ENCODE measurements around the gene HEPACAM2.

HEPACAM2 gene

DNA sequence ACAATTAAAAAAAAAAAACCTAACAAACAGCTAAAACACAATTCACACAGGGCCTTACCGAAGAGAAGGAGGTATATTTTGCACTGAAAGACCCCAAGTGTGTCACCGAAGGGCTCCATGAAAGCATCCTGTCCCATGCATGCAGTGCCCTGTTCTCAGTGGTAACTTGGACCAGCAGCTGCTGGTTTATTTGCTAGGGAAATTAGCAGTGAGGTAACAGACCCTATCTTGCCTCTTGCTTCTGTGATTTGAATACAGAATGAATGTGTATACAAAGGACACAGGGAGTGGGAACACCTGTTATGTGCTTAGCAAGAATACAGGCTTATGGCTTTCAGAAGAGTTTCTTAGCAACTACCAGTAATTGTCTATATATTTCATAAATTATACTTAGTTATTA, at the start of gene HEPACAM2:
TSS of gene HEPACAM2 (minus strand) at position 160 of the 400 bp plus-strand sequence.
- DNase-seq (ENCODE audit: low read depth) = no peak

GRCh38 chr7:93265220-93265619, 39.0 kb upstream of the HEPACAM2 start:
- no peak for DNase-seq (ENCODE audit: low read depth)

- DNase-seq (ENCODE audit: low read depth) = no peak
These were observed 36.3 kb upstream of the HEPACAM2 start for GRCh38 chr7:93262535-93262934.

GRCh38 chr7:93258661-93259060, 32.4 kb upstream of the HEPACAM2 start:
- DNase-seq (ENCODE audit: low read depth) = no peak

DNA sequence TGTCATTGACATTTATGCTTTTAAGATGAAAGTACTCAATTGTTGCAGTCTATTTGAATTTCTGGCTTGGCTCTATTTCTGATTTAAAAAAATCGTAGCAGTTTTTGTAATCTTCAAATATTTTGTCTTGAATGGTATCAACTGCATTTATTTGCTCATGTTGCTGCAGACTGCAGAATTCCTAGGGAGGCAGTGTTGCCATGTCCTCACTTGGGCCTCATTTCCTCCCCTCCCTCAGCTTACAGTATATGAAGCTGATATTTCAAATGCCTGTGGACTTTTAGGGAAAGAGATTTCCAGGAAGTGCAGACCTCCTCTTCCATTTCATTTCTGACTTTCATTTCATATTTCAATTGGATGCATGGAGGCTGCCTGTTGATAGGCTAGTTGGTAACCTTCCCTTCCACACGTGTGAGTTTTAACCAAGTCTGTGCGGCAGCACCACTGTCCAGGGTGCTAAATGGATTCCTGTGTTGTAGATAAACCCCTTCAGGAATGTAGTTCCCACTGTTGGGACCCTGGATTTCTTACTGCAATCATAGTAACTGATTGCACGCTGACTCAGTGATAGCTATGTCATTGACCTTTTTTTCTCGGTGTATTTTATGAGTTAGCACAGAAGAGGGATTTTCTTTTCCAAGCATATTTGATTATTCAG, 23.4 kb upstream of the HEPACAM2 start:
- DNase-seq (ENCODE audit: low read depth) = no peak

DNA sequence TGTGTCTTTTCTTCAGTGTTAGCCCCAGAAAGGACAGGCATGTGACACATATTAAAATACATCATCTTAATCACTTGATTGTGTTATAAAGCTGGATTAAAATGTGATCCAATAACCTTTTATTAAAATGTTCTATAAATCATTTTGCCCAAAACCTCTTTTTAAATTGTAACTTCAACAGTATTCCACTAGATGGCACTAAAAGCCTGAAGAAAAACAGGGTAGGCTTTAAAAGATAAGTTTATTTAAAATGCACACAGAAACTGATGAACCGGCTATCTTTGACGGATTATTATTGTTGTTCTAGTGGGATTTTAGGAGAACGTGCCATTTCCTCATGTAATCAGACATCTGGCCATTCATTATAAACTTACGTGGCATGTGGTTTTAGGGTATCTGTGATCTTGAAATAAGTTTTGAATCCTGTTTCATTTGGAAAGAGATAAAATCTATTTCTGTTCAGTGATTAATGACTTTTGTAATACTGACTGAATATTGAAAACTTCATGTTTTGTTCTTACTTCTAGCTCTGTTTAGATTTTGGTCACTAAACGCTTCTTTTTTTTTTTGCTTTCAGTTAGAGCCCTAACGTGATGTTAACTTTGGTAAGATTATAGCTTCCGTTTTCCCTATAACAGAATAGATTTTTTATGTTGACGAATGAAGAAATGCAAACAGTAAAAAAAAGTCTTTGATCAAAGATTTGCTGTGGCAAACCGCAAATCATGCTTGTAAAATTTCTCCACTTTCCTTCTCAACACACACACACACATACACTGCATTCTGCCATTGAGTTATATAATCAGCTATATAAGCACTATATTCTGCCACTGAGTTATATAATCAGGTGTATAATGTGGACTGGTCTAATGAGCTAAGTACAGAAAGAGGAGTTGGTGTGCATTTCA, 19.5 kb upstream of the HEPACAM2 start:
- DNase-seq (ENCODE audit: low read depth) = no peak

GRCh38 chr7:93242106-93242505, 15.8 kb upstream of the HEPACAM2 start:
- no peak for DNase-seq (ENCODE audit: low read depth)

- no peak for DNase-seq (ENCODE audit: low read depth)
These were observed 13.6 kb upstream of the HEPACAM2 start for GRCh38 chr7:93239824-93240223.

GRCh38 chr7:93238748-93239147, 12.5 kb upstream of the HEPACAM2 start:
- no peak for DNase-seq (ENCODE audit: low read depth)

- DNase-seq (ENCODE audit: low read depth) = no peak
These were observed 11.9 kb upstream of the HEPACAM2 start for GRCh38 chr7:93238131-93238530.

DNA sequence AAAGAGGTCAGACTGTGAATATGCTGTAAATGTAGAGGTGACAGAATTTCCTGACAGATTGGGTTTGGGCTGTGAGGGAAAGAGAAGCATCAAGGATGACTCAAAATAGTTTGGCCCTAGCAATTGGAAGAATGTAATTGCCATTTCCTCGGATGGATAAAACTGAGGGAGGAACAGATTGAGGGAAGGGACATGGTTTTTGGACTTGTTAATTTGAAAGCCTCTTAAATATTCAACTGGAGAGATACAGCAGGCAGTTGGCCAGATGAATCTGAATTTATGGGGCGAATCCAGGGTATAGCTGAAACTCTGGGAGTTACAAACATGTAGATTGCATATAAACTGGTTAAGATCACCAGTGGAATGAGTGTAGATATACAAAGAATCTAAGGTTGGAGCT, 9.3 kb upstream of the HEPACAM2 start:
- DNase-seq (ENCODE audit: low read depth) = no peak

DNA sequence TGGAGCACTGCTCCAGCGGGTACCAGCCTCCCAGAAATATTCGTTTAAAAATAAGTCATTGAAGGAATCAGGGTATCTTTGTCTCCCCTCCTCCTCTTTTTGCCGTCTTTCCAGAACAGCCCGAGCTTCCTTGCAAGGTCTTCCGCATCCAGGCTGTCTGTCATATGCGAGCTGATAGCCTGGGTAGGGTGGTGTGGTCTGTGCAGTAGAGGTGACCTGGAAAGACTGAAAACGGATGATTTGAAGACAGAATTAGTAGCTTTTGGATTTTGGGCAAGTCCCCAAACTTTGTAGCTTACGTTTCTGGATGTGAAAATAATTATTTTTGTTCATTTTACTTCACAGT, 6.4 kb upstream of the HEPACAM2 start:
- DNase-seq (ENCODE audit: low read depth) = no peak

DNA sequence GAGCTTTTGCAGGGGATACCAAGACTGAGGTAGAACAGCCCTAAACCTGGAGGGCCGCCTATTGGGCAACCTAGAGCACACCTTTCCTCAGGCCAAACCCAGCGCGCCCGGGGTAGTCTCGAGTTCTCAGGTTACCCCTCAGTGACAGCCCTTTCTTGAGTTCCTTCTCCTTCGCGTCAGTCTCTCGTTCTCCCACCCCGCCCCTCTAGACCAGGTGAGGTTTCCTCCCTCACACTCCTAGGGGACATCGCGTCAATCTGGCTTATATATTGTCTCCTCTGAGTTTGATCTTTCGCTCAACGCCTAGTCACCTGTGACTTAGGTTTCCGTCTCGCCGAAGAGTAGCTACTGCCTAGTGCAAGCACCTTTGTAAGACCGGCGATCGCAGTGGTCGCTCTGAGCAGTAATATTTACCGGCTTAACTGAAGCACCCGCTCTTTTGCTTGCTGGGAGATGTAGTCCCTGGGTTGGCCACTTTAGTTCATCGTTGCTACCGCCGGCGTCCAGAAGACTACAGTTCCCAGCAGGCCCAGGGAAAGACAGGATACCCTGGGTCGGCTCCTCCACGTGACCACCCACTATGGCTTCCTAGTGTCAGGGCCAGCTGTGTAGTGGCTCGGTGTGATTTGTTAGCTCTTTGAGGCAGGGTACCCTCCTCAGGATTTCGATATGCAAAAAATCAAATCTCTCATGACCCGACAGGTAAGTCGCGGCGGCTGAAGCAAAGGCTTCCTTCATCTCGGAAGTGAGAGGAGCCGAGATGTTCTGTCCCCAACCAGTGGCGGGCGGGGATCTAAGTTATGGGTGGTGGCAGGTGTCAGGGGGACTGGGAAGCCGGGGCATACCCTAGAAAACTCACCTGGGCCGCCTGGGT, 5.8 kb upstream of the HEPACAM2 start, which contains the start of gene VPS50:
TSS of gene VPS50 (plus strand) at position 568 of the 874 bp plus-strand sequence. CDS start at position 670, 102 bp downstream.
- DNase-seq (ENCODE audit: low read depth) = peak; percentile 67

DNA sequence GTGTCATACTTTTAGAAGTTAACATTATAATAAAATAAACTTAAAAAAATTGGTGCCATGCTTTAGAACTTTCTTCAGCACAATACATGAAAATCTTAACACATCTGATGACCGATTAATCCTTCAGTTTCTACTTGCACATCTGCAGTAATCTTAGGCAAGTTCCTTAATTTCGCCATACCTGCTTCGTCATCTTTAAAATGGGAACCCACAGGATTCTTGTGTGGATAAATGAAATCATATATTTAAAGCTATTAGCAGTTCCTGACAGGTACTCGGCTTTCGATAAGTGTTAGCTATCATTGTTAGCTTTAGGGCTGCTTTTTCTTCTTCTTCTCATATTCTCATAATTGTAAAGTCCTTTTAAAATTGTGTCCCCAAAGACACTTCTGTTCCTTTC, 5.0 kb upstream of the HEPACAM2 start:
- DNase-seq (ENCODE audit: low read depth) = no peak

DNA sequence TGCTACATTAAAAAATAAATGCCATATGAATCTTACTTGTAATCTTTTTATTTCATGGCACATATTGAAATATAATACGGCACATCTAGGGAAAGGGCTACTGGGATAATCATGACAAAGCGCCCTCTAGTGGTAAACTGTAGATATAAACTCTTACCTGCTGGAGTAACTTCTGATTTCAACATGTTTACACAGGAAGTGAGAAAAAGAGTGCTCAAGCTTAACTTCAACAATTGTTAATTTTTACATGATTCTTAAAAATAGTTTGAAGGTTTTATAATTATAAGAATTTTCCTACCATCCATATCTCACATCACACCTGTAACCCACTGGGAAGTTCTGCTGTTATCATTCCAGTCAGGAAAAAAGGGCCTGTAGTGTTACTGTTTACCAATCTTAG, 2.0 kb upstream of the HEPACAM2 start:
- DNase-seq (ENCODE audit: low read depth) = no peak

- no peak for DNase-seq (ENCODE audit: low read depth)
These were observed 6.4 kb downstream of the HEPACAM2 start for GRCh38 chr7:93219868-93220267.

DNA sequence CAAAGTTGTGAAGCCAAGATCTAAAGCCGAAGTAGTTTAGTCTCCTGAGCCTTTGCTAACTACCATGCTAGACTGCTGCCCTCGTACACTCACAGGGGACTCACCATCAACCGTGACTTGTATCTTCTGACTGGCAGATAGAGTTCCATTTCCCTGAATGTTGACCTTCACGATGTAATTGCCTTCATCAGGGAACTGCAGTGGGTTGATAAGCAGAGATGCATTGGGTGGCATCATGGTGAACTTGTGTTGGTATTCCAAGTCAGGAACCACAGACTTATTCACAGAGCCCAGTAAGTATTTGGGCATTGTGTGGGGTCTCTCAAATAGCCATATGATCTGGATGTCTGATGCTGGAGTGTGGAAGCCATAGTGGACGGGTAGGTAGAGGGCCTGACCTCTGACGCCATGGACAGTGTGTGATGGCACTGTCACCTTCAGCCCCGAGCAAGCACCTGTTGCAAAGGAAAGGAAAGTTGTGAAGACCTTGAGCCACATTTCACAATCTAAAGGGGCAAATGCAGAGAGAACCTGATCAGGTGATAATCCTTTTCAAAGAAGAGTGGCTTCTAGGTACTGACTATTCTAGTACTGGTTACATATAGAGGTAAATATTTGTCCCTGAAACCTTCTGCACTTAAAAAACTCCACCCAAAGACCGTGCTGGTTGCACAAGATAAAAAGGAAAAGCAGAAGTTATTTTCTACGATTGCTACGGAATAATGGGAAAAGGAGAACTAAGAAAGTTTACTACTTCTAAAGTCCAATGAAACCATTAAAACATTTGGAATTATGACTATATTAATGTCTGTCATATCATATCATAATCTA, 7.1 kb downstream of the HEPACAM2 start:
- no peak for DNase-seq (ENCODE audit: low read depth)

GRCh38 chr7:93212881-93213280, 13.4 kb downstream of the HEPACAM2 start:
- no peak for DNase-seq (ENCODE audit: low read depth)

DNA sequence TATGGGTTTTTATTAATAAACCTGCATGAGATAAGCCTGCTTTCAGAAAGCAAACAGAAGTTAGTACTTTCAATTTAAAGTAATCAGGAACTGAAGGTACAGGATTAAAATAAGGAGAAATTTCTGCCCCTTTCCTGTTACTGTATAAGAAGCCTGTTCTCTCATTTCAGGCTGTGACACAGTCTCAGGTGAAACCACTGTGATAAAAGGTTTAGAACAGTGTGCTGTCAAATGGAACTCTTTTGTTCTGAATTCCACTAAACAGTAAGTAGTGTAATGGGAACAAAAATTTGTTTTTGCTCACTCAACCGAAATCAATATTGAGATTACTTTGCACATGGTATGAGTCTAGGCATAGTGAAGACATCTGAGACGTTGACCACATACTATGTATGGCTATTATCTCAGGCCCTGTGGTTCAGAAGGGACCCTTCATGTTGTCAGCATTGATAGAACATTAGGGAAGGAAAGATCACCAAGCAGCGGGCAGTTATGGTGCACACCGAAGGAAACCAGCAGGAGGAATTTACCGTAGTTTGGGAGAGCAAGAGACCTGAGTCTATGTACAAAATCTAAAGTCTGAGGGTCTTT, 14.9 kb downstream of the HEPACAM2 start:
- no peak for DNase-seq (ENCODE audit: low read depth)

- DNase-seq (ENCODE audit: low read depth) = no peak
These were observed 21.2 kb downstream of the HEPACAM2 start for GRCh38 chr7:93205046-93205445.

DNA sequence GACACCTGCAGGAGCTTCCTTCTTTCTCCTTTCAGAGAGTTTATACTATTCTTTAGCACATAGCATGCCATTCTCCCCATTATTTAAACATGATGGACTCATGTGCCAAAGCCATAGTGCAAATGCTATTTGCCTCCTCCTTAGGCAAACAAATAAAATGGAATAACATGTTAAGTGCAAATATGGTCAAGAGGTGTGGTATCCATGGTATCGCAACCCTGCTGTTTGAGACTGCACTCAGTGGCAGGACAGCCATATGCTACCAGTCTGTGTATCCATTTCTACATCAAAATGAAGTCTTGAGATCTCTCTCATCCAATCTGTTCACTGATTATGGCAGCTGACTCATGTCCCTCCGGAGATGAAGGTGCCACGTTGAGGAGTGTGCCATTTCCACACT, 22.8 kb downstream of the HEPACAM2 start:
- DNase-seq (ENCODE audit: low read depth) = no peak
